Retinal pigment epithelial cell (primary cell): ENCODE measurements around the gene GRB10.
A peak's percentile ranks its signal among the peaks of the same experiment; 100 is the strongest.

Experiments used
- DNase-seq: peaks from one replicate; pipeline ENCODE4 v3.0.0-alpha.2; 2010; ENCODE audit warnings: low read depth
- H3K4me3 ChIP-seq: 2 replicates; pipeline ENCODE4 v1.5.1; 2011; ENCODE audit warnings: mild to moderate bottlenecking, low read length, control low read depth, moderate library complexity
- CTCF ChIP-seq: conservative IDR thresholded peaks from 2 replicates; pipeline ENCODE4 v1.5.1; 2011; ENCODE audit warnings: low read depth, low read length, control low read depth, inconsistent platforms

Gene GRB10

GRCh38 chr7:50782375-50783208 is at the start of gene GRB10:
GRB10 (minus strand) TSS chr7:50782896; CDS start chr7:50732322, 50,574 bp downstream.
- DNase-seq: no peak
- peak within 1 kb of the TSS; percentile 49 for H3K4me3 ChIP-seq
- no peak for TF ChIP-seq CTCF

- no peak overlapping the region for H3K4me3 ChIP-seq
- DNase-seq: no peak
- no peak for TF ChIP-seq CTCF
Measured at GRCh38 chr7:50828801-50829200, 46.1 kb upstream of the GRB10 start.

- no peak for TF ChIP-seq CTCF
- no peak overlapping the region for H3K4me3 ChIP-seq
- DNase-seq: no peak
Measured at GRCh38 chr7:50828116-50828515, 45.4 kb upstream of the GRB10 start.

- no peak overlapping the region for H3K4me3 ChIP-seq
- TF ChIP-seq CTCF: no peak
- DNase-seq: no peak
Measured at GRCh38 chr7:50827281-50827680, 44.6 kb upstream of the GRB10 start.

GRCh38 chr7:50826371-50827172 is 43.9 kb upstream of the GRB10 start:
- peak; percentile 31 for TF ChIP-seq CTCF
- peak; percentile 70 for DNase-seq
- H3K4me3 ChIP-seq: no peak overlapping the region

- no peak for DNase-seq
- H3K4me3 ChIP-seq: no peak overlapping the region
- no peak for TF ChIP-seq CTCF
Measured at GRCh38 chr7:50825465-50825864, 42.8 kb upstream of the GRB10 start.
